Measurements from ENCODE around the gene HOXD10. TPM values are rescaled to one million over a fixed set of nuclear protein-coding genes. Genes with fewer than 3 reads are reported as not detected.

Gene HOXD10
- total RNA-seq (2022; extraction: Qiagen RNA extraction; ENCODE audit: low read depth) = 4.6 to 6.3 TPM (median 5.3 TPM) in 5 replicates

GRCh38 chr2:176115883-176116813, at the start of gene HOXD10:
TSS of gene HOXD10 (plus strand) at chr2:176116778. CDS start at chr2:176116834, 56 bp downstream.

GRCh38 chr2:176083796-176084261, 32.7 kb upstream of the HOXD10 start, which contains the start of gene EVX2:
TSS of gene EVX2 (minus strand) at chr2:176083962. CDS start at chr2:176083776, 186 bp downstream.

GRCh38 chr2:176092270-176093144, 24.1 kb upstream of the HOXD10 start, which contains the start of gene HOXD13:
TSS of gene HOXD13 (plus strand) at chr2:176092721. CDS start at chr2:176092891, 170 bp downstream.

GRCh38 chr2:176099728-176100546, 16.6 kb upstream of the HOXD10 start, which contains the start of gene HOXD12:
TSS of gene HOXD12 (plus strand) at chr2:176099795. CDS start at chr2:176099802, 7 bp downstream.

GRCh38 chr2:176106581-176107539, 9.7 kb upstream of the HOXD10 start, which contains the start of gene HOXD11:
TSS of gene HOXD11 (plus strand) at chr2:176107280. CDS start at chr2:176107356, 76 bp downstream.

GRCh38 chr2:176122683-176123410, 6.3 kb downstream of the HOXD10 start, which contains the start of gene HOXD9:
TSS of gene HOXD9 (plus strand) at chr2:176122719. CDS start at chr2:176122769, 50 bp downstream.

GRCh38 chr2:176128982-176129796, 12.6 kb downstream of the HOXD10 start, which contains the start of gene HOXD8:
TSS of gene HOXD8 (plus strand) at chr2:176129705. CDS start at chr2:176130367, 662 bp downstream.

GRCh38 chr2:176151442-176152287, 35.1 kb downstream of the HOXD10 start, which contains the start of gene HOXD4:
TSS of gene HOXD4 (plus strand) at chr2:176151550. CDS start at chr2:176151634, 84 bp downstream.

GRCh38 chr2:176156807-176157498, 40.4 kb downstream of the HOXD10 start, which contains the start of gene HOXD3:
TSS of gene HOXD3 (plus strand) at chr2:176157307. CDS start at chr2:176169115, 11,808 bp downstream.

Other genes with a start within 250 kb of the HOXD10 start
- gene LNPK, start 114.5 kb upstream of the HOXD10 start, total RNA-seq (2022; extraction: Qiagen RNA extraction; ENCODE audit: low read depth) = 8.3 to 15.2 TPM (median 13.6 TPM) in 5 replicates
- gene EVX2, start 32.8 kb upstream of the HOXD10 start, total RNA-seq (2022; extraction: Qiagen RNA extraction; ENCODE audit: low read depth) = not detected in 5 replicates
- 0.16 to 0.35 TPM (median 0.19 TPM) in 5 replicates for gene HOXD13, start 24.1 kb upstream of the HOXD10 start, total RNA-seq (2022; extraction: Qiagen RNA extraction; ENCODE audit: low read depth)
- not detected in 5 replicates for gene HOXD12, start 17.0 kb upstream of the HOXD10 start, total RNA-seq (2022; extraction: Qiagen RNA extraction; ENCODE audit: low read depth)
- 6.5 to 7.7 TPM (median 6.6 TPM) in 5 replicates for gene HOXD11, start 9.5 kb upstream of the HOXD10 start, total RNA-seq (2022; extraction: Qiagen RNA extraction; ENCODE audit: low read depth)
- 0.78 to 1.7 TPM (median 1.2 TPM) in 5 replicates for gene HOXD9, start 5.9 kb downstream of the HOXD10 start, total RNA-seq (2022; extraction: Qiagen RNA extraction; ENCODE audit: low read depth)
- 4.4 to 6.2 TPM (median 4.8 TPM) in 5 replicates for gene HOXD8, start 12.9 kb downstream of the HOXD10 start, total RNA-seq (2022; extraction: Qiagen RNA extraction; ENCODE audit: low read depth)
- gene HOXD4, start 34.8 kb downstream of the HOXD10 start, total RNA-seq (2022; extraction: Qiagen RNA extraction; ENCODE audit: low read depth) = 0.27 to 0.71 TPM (median 0.47 TPM) in 5 replicates
- 0.07 to 0.20 TPM (median 0.13 TPM) in 4 of 5 replicates, not detected in the other for gene HOXD3, start 40.5 kb downstream of the HOXD10 start, total RNA-seq (2022; extraction: Qiagen RNA extraction; ENCODE audit: low read depth)
- 0.10 to 0.22 TPM (median 0.20 TPM) in 4 of 5 replicates, not detected in the other for gene HOXD1, start 71.9 kb downstream of the HOXD10 start, total RNA-seq (2022; extraction: Qiagen RNA extraction; ENCODE audit: low read depth)
- gene MTX2, start 152.7 kb downstream of the HOXD10 start, total RNA-seq (2022; extraction: Qiagen RNA extraction; ENCODE audit: low read depth) = 39.7 to 44.5 TPM (median 42.4 TPM) in 5 replicates